Endodermal cell (in vitro differentiated cells): ENCODE measurements around the gene FLOT2. TPM values are rescaled to one million over a fixed set of nuclear protein-coding genes. Genes with fewer than 3 reads are reported as not detected.

Experiments
- microRNA-seq: library from miRNA; unstranded; fragments of <30 nt; microRNA quantifications from one replicate; pipeline ENCODE4 v1.2.0, GENCODE V29; 2020; ENCODE audit warnings: borderline microRNAs expressed
- total RNA-seq, 2 donors: library from RNA; stranded (reverse); fragmentation: NEBNext Ultra II Directional in 1 of 2; extraction: Animal tissue kit (Norgen Biotek cat#: 25700) in 1 of 2; gene quantifications; 2 replicates in 1 of 2; 3 replicates in 1 of 2; pipeline ENCODE4 v1.2.1, GENCODE V29; 2021

FLOT2 gene
- total RNA-seq, 2 donors from 2014 or later = 195 to 215 TPM

Small RNAs within 50 kb of the gene (microRNA-seq; reads per million reads assigned to microRNA genes)
- not detected for gene MIR451B

Other genes with a start within 250 kb of the FLOT2 start
- 10 to 100 TPM; 40.6 to 42.6 TPM for gene SDF2, start 235.8 kb downstream of the FLOT2 start, total RNA-seq
- 10 to 100 TPM; 54.4 to 72.1 TPM for gene SUPT6H, start 235.5 kb downstream of the FLOT2 start, total RNA-seq
- 10 to 100 TPM; 28.7 to 41.6 TPM for gene PROCA1, start 185.8 kb downstream of the FLOT2 start, total RNA-seq
- gene RAB34, start 179.9 kb downstream of the FLOT2 start, total RNA-seq = 100 to 1,000 TPM; 111 to 112 TPM
- 1,000 to 10,000 TPM; 1,639 TPM for gene RPL23A, start 177.7 kb downstream of the FLOT2 start, total RNA-seq
- gene TLCD1, start 171.5 kb downstream of the FLOT2 start, total RNA-seq = 10 to 100 TPM; 17.0 to 22.9 TPM
- gene NEK8, start 168.9 kb downstream of the FLOT2 start, total RNA-seq = 10 to 100 TPM; 11.2 to 15.7 TPM
- 100 to 1,000 TPM; 168 to 169 TPM for gene TRAF4, start 153.7 kb downstream of the FLOT2 start, total RNA-seq
- gene FAM222B, start 54.9 kb downstream of the FLOT2 start, total RNA-seq = 10 to 100 TPM; 59.2 to 75.7 TPM
- gene ERAL1, start 42.7 kb downstream of the FLOT2 start, total RNA-seq = 10 to 100 TPM; 54.2 to 60.9 TPM
- gene DHRS13, start 5.3 kb upstream of the FLOT2 start, total RNA-seq = 10 to 100 TPM; 19.1 to 24.8 TPM
- gene PHF12, start 53.8 kb upstream of the FLOT2 start, total RNA-seq = 10 to 100 TPM; 60.0 to 61.0 TPM
- under 1 TPM in 1 of 2 donors, not detected in 1; 0.20 TPM for gene SEZ6, start 108.3 kb upstream of the FLOT2 start, total RNA-seq
- gene PIPOX, start 145.4 kb upstream of the FLOT2 start, total RNA-seq = 1 to 10 TPM; 1.8 to 5.9 TPM